HG03469 (cell line): Measurements from ENCODE around the gene HPCAL1.

Source experiments
- ATAC-seq: cut with Tn5 transposase; IDR thresholded peaks from one replicate; pipeline ENCODE4 v1.9.1; 2021; ENCODE audit warnings: mild to moderate bottlenecking, moderate library complexity, moderate number of reproducible peaks; ENCODE audit not compliant: unreplicated experiment

HPCAL1 gene

DNA sequence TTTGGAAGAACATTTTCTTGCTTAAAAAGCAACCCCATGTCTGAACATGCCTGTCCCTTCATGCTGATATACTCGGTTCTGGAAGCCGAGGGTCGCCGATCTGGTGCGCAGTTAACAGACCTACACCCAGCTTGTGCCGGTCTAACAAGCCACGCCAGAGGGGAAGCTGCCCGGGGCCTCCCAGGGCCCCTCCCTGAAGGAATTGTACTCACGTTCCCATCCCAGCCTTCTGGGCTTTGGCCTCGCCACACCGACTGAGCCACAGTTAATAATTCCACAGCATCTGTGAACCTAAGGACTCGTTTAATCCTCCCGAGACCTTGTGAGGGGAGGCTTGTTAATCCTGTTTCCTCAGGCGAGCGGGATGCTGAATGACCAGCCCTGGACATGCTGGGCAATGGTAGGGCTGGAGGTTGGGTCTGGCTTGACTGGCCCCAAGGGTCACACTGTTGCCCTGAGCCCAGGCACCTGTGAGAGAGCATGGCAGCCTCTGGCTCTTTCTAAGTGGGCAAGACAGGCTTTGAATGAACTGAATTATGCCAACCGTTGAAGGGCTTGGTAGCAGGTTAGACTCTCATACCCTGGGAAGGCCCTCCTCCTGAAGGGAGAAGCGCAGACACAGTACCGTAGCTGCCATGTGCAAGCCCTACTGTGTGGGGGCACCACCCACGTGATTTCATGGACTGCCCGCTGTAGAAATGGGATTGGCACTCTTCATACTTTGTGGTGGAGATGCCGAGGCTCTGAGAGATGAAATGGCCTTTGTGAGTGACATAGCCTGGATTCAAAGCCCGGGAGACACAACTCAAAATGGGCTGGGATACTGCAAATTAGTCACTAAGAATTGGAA lies 173.3 kb downstream of the HPCAL1 start:
- ATAC-seq = no peak

DNA sequence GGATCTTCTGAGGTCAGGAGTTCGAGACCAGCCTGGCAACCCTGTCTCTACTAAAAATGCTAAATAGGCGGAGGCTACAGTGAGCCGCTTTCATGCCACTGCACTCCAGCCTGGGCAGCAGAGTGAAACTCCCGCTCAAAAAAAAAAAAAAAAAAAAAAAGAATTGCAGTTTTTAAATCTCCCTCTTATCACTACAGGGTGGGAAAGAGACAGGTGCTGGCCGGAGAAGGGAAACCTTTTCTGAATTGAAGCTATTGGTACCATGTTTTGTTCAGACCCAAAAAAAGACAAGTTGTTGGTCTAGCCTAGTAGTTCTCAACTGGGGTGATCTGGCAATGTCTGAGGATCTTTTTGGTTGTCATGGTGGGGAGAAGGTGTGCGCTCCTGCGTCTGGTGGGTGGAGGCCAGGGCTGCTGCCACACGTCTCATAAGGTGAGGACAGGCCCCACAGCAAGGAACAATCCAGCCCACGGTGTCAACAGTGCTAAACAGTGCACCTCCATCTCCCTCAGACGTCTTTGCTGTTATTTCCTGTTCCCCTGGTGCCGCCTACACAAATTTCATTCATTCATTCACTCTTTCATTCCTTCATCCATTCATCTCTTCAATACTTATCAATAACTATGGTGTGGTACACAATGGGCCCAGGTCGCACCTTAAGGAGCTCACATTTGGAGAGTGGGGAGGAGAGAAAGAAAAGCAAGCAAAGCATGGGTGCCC lies 174.2 kb downstream of the HPCAL1 start:
- ATAC-seq = no peak
